Colonic mucosa (tissue), 4 donors: ENCODE measurements around the gene NADK. TPM values are rescaled to one million over a fixed set of nuclear protein-coding genes. Genes with fewer than 3 reads are reported as not detected.
"Not testable (repeated sequence)": the region's sequence is repeated elsewhere in the genome, so short reads cannot be mapped to it uniquely, and the experiment has no call there.

Experiments used
- DNase-seq: peaks from one replicate; pipeline ENCODE4 v3.0.0-alpha.2; 2020
- H3K27ac ChIP-seq: fragments of 200-600 bp; one replicate; pipeline ENCODE4 v1.8.0; 2021
- H3K27me3 ChIP-seq: fragments of 200-600 bp; one replicate; pipeline ENCODE4 v1.8.0; 2021
- H3K36me3 ChIP-seq: fragments of 200-600 bp; one replicate; pipeline ENCODE4 v1.8.0; 2021
- H3K4me1 ChIP-seq: fragments of 200-600 bp; one replicate; pipeline ENCODE4 v1.8.0; 2021; ENCODE audit warnings: mild to moderate bottlenecking
- H3K4me3 ChIP-seq: fragments of 200-600 bp; one replicate; pipeline ENCODE4 v1.8.0; 2021
- H3K9ac ChIP-seq, 2 donors: one replicate each; pipeline ENCODE4 v1.7.0; 2013; ENCODE audit warnings: control low read depth in 2 of 2, low read depth in 2 of 2, low read length in 2 of 2
- H3K9me3 ChIP-seq: fragments of 200-600 bp; one replicate; pipeline ENCODE4 v1.8.0; 2021
- CTCF ChIP-seq: fragments of 200-600 bp; IDR thresholded peaks from one replicate; pipeline ENCODE4 v1.8.0; 2022; ENCODE audit warnings: antibody characterized with exemption, mild to moderate bottlenecking
- intact Hi-C: fragments of 100-400 bp; cut with DNase I; formaldehyde crosslinking; loops from one replicate; pipeline ENCODE4 v1.14.1; 2022
- total RNA-seq, 2 donors: library from RNA; stranded (reverse); fragmentation: NEBNext Ultra II Directional in 1 of 2; extraction: Animal tissue kit (Norgen Biotek cat#: 25700) in 1 of 2; gene quantifications; one replicate each; pipeline ENCODE4 v1.2.1, GENCODE V29; 2021
- donor health status: healthy.
- donor health status: DM: no; HTN: no; CAD: no.
- donor health status: DM: no; HTN: no; CAD: no.

Gene NADK
- total RNA-seq, 2 donors from 2014 or later = 122 to 146 TPM

- H3K27me3 ChIP-seq, intact Hi-C loops, H3K9me3 ChIP-seq, H3K36me3 ChIP-seq, H3K4me1 ChIP-seq: not testable (repeated sequence)
- Histone ChIP-seq H3K4me3 (peak within 1 kb of the TSS; percentile 48), H3K27ac (peak within 1 kb of the TSS; percentile 85), H3K9ac (peak within 1 kb of the TSS; percentile 55 to 79)
- peak; percentile 95 for DNase-seq
- peak; percentile 35 for TF ChIP-seq CTCF
Measured at GRCh38 chr1:1724035-1724864, 54.0 kb downstream of the NADK start, which contains the start of gene CDK11A. Gene CDK11A, minus strand, starts transcription at chr1:1724357. Its CDS starts 1,539 bp downstream, at chr1:1722818.

- DNase-seq = no peak
- Histone ChIP-seq H3K4me3 (no peak overlapping the region), H3K27ac (peak overlapping the region; percentile 74)
Measured at GRCh38 chr1:1721201-1721600, 57.1 kb downstream of the NADK start.

GRCh38 chr1:1715109-1715883 is 63.0 kb downstream of the NADK start:
- H3K27me3 ChIP-seq, H3K36me3 ChIP-seq, H3K9me3 ChIP-seq, H3K4me3 ChIP-seq, intact Hi-C loops, H3K4me1 ChIP-seq: not testable (repeated sequence)
- DNase-seq = peak; percentile 82
- Histone ChIP-seq H3K27ac (peak overlapping the region; percentile 66), H3K9ac (peak overlapping the region in 1 of 2 donors; percentile 40)

More at GRCh38 chr1:1721201-1721600, 57.1 kb downstream of the NADK start:
- H3K9me3 ChIP-seq = no peaks in the 10 kb centered on the region
- peaks cover 5% of the 10 kb centered on the region for H3K4me1 ChIP-seq
- TF ChIP-seq CTCF = no peak
- H3K36me3 ChIP-seq = no peaks in the 10 kb centered on the region
- intact Hi-C loops = no loop called here
- H3K27me3 ChIP-seq = no peaks in the 10 kb centered on the region
- H3K9ac ChIP-seq = peak overlapping the region in 1 of 2 donors; percentile 40

GRCh38 chr1:1707897-1708296 is 70.4 kb downstream of the NADK start:
- H3K4me3 ChIP-seq, intact Hi-C loops, H3K9ac ChIP-seq, DNase-seq, H3K27me3 ChIP-seq, H3K27ac ChIP-seq, H3K36me3 ChIP-seq, H3K9me3 ChIP-seq, H3K4me1 ChIP-seq: not testable (repeated sequence)

DNA sequence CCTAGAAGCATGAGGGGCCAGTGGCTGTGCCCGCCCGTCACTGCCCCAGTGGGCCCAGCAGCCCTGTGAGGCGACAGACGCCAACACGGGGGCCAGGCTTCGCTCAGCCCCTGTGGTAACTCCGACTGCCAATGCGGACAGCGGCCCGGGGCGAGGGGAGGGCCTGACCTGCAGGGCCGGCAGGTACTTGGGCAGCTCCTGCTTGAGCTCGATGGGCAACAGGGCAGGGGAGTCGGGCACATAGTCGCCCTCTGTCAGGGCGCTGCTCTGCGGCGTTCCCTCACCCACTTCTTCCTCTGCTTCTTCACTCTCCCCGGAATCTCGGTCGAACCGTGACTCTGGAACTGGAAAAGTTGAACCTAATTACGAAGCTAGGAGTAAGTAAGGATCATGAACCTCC is 71.0 kb downstream of the NADK start:
- DNase-seq = not testable (repeated sequence)

DNA sequence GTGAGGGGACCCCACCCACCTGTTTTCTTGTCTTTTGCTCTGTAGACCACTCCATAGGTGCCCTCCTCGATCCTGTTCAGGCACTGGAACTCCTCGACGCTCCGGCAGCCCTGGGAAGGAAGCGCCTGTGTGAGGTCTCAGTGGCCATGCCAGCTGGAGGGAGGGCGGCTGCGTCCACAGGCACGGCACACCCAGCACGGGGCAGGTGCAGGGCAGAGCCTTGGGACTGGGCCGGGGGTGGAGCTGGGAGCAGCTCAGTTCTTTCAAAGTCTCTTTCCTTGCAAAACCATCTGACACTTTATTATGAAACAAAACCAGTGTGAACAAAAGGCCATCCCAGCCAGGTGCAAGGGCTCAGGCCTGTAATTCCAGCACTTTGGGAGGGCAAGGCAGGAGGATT is 72.6 kb downstream of the NADK start:
- H3K4me1 ChIP-seq, H3K4me3 ChIP-seq, intact Hi-C loops, H3K36me3 ChIP-seq, H3K9ac ChIP-seq, H3K27ac ChIP-seq, DNase-seq, H3K27me3 ChIP-seq, H3K9me3 ChIP-seq: not testable (repeated sequence)

More for the DNA sequence above, 71.0 kb downstream of the NADK start:
- H3K9ac ChIP-seq, H3K27me3 ChIP-seq, H3K4me1 ChIP-seq, H3K27ac ChIP-seq, intact Hi-C loops, H3K9me3 ChIP-seq, H3K4me3 ChIP-seq, H3K36me3 ChIP-seq: not testable (repeated sequence)

- H3K4me3 ChIP-seq, H3K9ac ChIP-seq, H3K36me3 ChIP-seq, H3K27me3 ChIP-seq, H3K4me1 ChIP-seq, H3K27ac ChIP-seq, H3K9me3 ChIP-seq, DNase-seq, intact Hi-C loops: not testable (repeated sequence)
Measured at GRCh38 chr1:1704284-1704957, 73.8 kb downstream of the NADK start.
